Subcutaneous adipose tissue (tissue), 4 donors: ENCODE measurements around the gene FAM222A. TPM values are rescaled to one million over a fixed set of nuclear protein-coding genes. Genes with fewer than 3 reads are reported as not detected.

Experiments
- total RNA-seq, 4 donors: library from RNA; depleted of rRNA; stranded (reverse); fragments of >200 nt; gene quantifications; one replicate each; pipeline ENCODE4 v1.1.0, GENCODE V29; 2016
- TF ChIP-seq, protein P1 (sequence below): fragments of 450-650 bp; IDR thresholded peaks from one replicate; pipeline ENCODE4 v1.5.1; 2016; ENCODE audit warnings: low read depth, mild to moderate bottlenecking, control low read depth, antibody characterized with exemption, moderate library complexity

FAM222A gene
- total RNA-seq, 4 donors from 2014 or later, result 0.49 to 0.75 TPM; not detected in 2

GRCh38 chr12:109785854-109786253 lies 72.2 kb downstream of the FAM222A start:
- TF ChIP-seq, protein P1, sequence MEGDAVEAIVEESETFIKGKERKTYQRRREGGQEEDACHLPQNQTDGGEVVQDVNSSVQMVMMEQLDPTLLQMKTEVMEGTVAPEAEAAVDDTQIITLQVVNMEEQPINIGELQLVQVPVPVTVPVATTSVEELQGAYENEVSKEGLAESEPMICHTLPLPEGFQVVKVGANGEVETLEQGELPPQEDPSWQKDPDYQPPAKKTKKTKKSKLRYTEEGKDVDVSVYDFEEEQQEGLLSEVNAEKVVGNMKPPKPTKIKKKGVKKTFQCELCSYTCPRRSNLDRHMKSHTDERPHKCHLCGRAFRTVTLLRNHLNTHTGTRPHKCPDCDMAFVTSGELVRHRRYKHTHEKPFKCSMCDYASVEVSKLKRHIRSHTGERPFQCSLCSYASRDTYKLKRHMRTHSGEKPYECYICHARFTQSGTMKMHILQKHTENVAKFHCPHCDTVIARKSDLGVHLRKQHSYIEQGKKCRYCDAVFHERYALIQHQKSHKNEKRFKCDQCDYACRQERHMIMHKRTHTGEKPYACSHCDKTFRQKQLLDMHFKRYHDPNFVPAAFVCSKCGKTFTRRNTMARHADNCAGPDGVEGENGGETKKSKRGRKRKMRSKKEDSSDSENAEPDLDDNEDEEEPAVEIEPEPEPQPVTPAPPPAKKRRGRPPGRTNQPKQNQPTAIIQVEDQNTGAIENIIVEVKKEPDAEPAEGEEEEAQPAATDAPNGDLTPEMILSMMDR, result no peak

GRCh38 chr12:109786799-109787198 lies 73.2 kb downstream of the FAM222A start:
- TF ChIP-seq, protein P1, result no peak

GRCh38 chr12:109789526-109790048 lies 76.0 kb downstream of the FAM222A start:
- TF ChIP-seq, protein P1, result no peak

DNA sequence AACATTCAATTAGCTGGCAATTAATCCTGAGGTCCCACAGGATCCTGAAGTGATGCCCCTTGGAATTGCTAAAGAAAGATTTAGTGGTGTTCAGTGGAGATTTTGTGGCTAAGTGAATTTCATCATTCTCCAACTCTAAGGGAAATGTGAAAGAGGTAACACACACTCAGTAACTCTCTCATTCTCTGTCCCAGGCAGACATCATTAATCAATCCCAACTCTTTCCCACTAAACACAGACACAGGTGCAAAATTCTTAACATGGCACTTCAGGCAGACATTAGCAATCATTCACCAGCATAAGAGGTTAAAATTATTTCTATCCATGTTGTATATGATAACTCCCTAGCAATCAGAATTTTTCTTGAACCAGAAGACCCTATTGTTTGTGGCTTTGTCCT lies 79.4 kb downstream of the FAM222A start:
- TF ChIP-seq, protein P1, result no peak

DNA sequence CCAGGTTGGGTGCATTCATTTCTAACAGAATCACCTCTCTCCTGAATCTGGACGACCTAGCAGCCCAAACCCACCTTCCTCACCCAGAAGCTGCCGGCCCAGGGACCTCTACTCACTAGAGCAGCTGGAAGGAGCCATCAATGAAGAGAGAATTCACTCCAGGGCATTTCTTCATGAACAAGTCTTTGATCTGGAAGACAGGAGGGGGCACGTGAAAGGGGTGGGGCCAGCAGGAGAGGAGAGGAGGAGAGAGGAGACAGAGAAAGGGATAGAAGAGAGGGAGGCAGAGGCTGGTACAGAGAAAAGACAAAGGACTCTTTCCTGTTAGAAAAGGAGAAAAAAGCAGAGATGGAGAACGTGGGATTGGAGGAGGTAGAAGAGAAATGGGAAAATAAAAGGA lies 79.8 kb downstream of the FAM222A start:
- TF ChIP-seq, protein P1, result no peak

GRCh38 chr12:109793826-109794501 lies 80.3 kb downstream of the FAM222A start:
- TF ChIP-seq, protein P1, result no peak

DNA sequence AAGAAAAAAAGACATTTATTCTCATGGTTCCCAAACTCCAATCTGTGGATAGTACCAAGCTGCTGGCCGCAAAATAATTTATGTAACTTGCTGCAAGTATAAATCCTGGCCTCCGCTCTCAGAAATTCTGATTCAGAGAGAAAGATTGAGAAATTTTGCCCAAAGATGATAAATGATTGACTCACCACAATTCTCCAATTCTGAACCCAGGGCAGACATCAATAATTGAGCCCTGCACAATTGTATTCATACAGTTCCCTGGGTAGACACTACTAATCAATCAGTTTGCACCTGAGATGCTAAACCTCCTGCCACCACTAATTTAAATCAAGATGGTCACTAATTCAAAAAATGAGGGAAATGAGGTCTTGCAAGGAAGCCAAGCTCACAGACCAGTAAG lies 81.4 kb downstream of the FAM222A start:
- TF ChIP-seq, protein P1, result no peak
